Measurements from ENCODE around the gene RBP3.

The RBP3 gene

DNA sequence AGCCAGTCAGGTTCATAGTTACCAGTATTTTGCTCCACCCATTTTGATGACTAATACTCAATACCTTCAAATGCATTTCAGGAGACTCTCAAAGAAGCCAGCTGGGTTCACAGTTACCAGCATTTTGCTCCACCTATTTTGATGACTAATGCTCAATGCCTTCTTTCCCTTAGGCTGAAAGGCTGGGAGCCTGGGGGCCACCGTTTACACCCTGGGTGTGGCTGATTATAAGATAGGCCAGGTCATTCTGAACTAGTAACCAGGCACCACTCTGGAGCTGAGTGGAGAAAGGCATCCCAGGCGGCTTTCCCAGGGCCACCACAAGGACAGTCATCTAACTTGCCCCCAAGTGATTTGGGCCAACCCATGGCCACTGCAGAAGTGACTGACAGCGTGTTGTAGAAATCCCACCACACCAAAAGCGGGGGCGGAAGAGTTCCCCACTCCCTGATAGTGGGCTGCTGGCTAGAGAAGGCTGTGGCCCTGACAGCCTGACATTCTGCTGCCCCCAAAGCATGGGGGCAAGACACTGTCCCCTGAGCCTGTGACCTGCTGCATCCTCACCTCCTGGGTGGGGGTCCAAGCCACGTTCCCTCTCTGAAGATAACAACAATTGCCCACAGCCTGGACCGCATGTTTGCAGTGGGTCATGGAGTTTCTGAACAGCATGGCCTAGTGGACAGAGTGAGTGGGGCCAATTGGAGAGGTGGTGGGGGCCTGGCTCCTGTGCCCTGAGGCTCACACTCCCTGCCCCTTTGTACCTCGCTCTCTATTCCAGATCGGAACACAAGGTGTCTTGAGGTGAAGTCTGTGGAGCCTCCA, 58.9 kb downstream of the RBP3 start:
- Histone ChIP-seq H3K4me1 (ENCODE audit: insufficient read depth, low read length) (no peaks in the 10 kb centered on the region), H3K9me3 (ENCODE audit: insufficient read depth, low read length, severe bottlenecking) (no peaks in the 10 kb centered on the region), H3K9ac (ENCODE audit: low read depth, low read length) (no peak overlapping the region), H3K27ac (ENCODE audit: low read length) (no peak overlapping the region), H3K27me3 (ENCODE audit: insufficient read depth, low read length, poor library complexity) (no peaks in the 10 kb centered on the region), H4K20me1 (ENCODE audit: insufficient read depth, low read length) (no peaks in the 10 kb centered on the region), H2AFZ (ENCODE audit: low read depth, low read length) (no peak overlapping the region), H3K4me2 (ENCODE audit: insufficient read depth, low read length) (no peak overlapping the region), H3K79me2 (ENCODE audit: insufficient read depth, low read length) (no peaks in the 10 kb centered on the region), H3K36me3 (ENCODE audit: insufficient read depth, low read length) (no peaks in the 10 kb centered on the region), H3K4me3 (ENCODE audit: low read depth in 1 of 2, low read length in 2 of 2) (no peak overlapping the region)
- no peak for TF ChIP-seq EZH2 (IDR thresholded peaks at IDR 0.05; ENCODE audit: borderline replicate concordance, low read depth, low read length, severe bottlenecking)
- TF ChIP-seq CTCF (IDR thresholded peaks at IDR 0.05; ENCODE audit: borderline replicate concordance, extremely low read depth, low read length, poor library complexity, severe bottlenecking), result no peak
- DNase-seq (no peak), ATAC-seq (ENCODE audit: insufficient read depth, low read depth) (no peak)

Data from DND-41 (cell line).